Caco-2 (cell line): ENCODE measurements around the gene TMEM184B. TPM values are rescaled to one million over a fixed set of nuclear protein-coding genes. Genes with fewer than 3 reads are reported as not detected.

Experiments
- BruUV-seq: library from RNA; stranded (reverse); fragments of 400-500 nt; replicated peaks from 2 replicates; lab custom pipeline; 2021; lab: Mats Ljungman, UMichigan
- CTCF ChIA-PET: fragments of 300-600 bp; sonication (Branson Sonifier 250); formaldehyde crosslinking; loops from one replicate; lab custom pipeline; 2022; ENCODE audit warnings: antibody characterized with exemption; lab: Charles Lee
- POLR2A ChIA-PET: fragments of 300-600 bp; sonication (Branson Sonifier 250); formaldehyde crosslinking; loops from one replicate; lab custom pipeline; 2022; ENCODE audit warnings: antibody characterized with exemption; lab: Charles Lee
- DNase-seq, 2 experiments: peaks; one replicate each; pipeline versions ENCODE4 v3.0.0 to v3.0.0-alpha.2; 2020 to 2022
- H3K27me3 ChIP-seq: replicated peaks from 2 replicates; pipeline ENCODE4 v1.6.0; 2011; ENCODE audit warnings: low read length; ENCODE audit not compliant: control insufficient read depth, insufficient read depth
- H3K36me3 ChIP-seq: 2 replicates; pipeline ENCODE4 v1.5.1; 2011; ENCODE audit warnings: low read length; ENCODE audit not compliant: control insufficient read depth, insufficient read depth
- H3K4me1 ChIP-seq: fragments of 250-450 bp; sonication (Bioruptor Pico); 2 replicates; pipeline ENCODE4 v1.5.1; 2020; ENCODE audit warnings: mild to moderate bottlenecking
- H3K4me3 ChIP-seq: 2 replicates; pipeline ENCODE4 v1.5.1; 2011; ENCODE audit warnings: low read depth, mild to moderate bottlenecking, control low read depth, low read length
- H3K9me3 ChIP-seq: fragments of 250-450 bp; sonication (Bioruptor Pico); 2 replicates; pipeline ENCODE4 v1.5.1; 2020; ENCODE audit warnings: mild to moderate bottlenecking, moderate library complexity
- H3K27ac Mint-ChIP-seq: one replicate; pipeline ENCODE4 v1.8.0; 2022; ENCODE audit warnings: mixed read lengths; ENCODE audit not compliant: unreplicated experiment
- H3K27me3 Mint-ChIP-seq: one replicate; pipeline ENCODE4 v1.8.0; 2022; ENCODE audit warnings: mixed read lengths; ENCODE audit not compliant: insufficient read depth, unreplicated experiment
- H3K36me3 Mint-ChIP-seq: one replicate; pipeline ENCODE4 v1.8.0; 2022; ENCODE audit warnings: mild to moderate bottlenecking, mixed read lengths; ENCODE audit not compliant: insufficient read depth, unreplicated experiment
- H3K4me1 Mint-ChIP-seq: one replicate; pipeline ENCODE4 v1.8.0; 2022; ENCODE audit warnings: low read depth, mixed read lengths; ENCODE audit not compliant: unreplicated experiment
- H3K4me3 Mint-ChIP-seq: one replicate; pipeline ENCODE4 v1.8.0; 2022; ENCODE audit warnings: mild to moderate bottlenecking, moderate library complexity, mixed read lengths; ENCODE audit not compliant: unreplicated experiment
- H3K9me3 Mint-ChIP-seq: one replicate; pipeline ENCODE4 v1.8.0; 2022; ENCODE audit warnings: mixed read lengths; ENCODE audit not compliant: unreplicated experiment
- CTCF ChIP-seq, 2 experiments: fragments of 200-600 bp in 1 of 2; IDR thresholded peaks; 1 replicate in 1 of 2; 2 replicates in 1 of 2; pipeline versions ENCODE4 v1.5.1 to v1.8.0; 2011 to 2022; ENCODE audit warnings: antibody characterized with exemption in 1 of 2, control low read depth in 1 of 2, inconsistent platforms in 1 of 2, low read depth in 1 of 2, low read length in 1 of 2, mild to moderate bottlenecking in 1 of 2, moderate library complexity in 1 of 2; ENCODE audit not compliant: insufficient read depth in 1 of 2, severe bottlenecking in 1 of 2, unreplicated experiment in 1 of 2
- intact Hi-C: fragments of 100-400 bp; cut with micrococcal nuclease; formaldehyde crosslinking; loops from one replicate; pipeline ENCODE4 v1.10.0; 2022; ENCODE audit not compliant: unreplicated experiment
- total RNA-seq: library from RNA; stranded (reverse); gene quantifications from 2 replicates; pipeline ENCODE4 v1.2.3, GENCODE V29; 2022

The TMEM184B gene
- total RNA-seq, 1 experiment from 2014 or later = 53.3 TPM

- Histone ChIP-seq H3K27me3 (no peaks in the 10 kb centered on the region), H3K4me3 (peak overlapping the region; percentile 26), H3K36me3 (no peaks in the 10 kb centered on the region), H3K4me1 (peaks cover 13% of the 10 kb centered on the region), H3K9me3 (no peaks in the 10 kb centered on the region)
- Mint-ChIP-seq H3K9me3 (no peaks in the 10 kb centered on the region), H3K36me3 (peaks cover 24% of the 10 kb centered on the region), H3K4me3 (peak overlapping the region; percentile 86), H3K27me3 (no peaks in the 10 kb centered on the region), H3K4me1 (no peaks in the 10 kb centered on the region), H3K27ac (peak overlapping the region; percentile 93)
- peak in 1 of 2 experiments; percentile 24 for DNase-seq
- BruUV-seq = TSS peak; percentile 97
- ChIA-PET CTCF (no interaction called here), POLR2A (interaction anchor here (0.7 kb wide), 1 partner anchor 14 kb away, joined by 5 read pairs; no protein-coding TSS in a partner anchor)
- intact Hi-C loops = loop anchor here (2.0 kb wide), 1 partner anchor 18 kb away; no protein-coding TSS in a partner anchor
- no peak for TF ChIP-seq CTCF (IDR thresholded peaks at IDR 0.05; ENCODE audit: insufficient read depth in 1 of 2, low read depth in 1 of 2, low read length in 1 of 2, severe bottlenecking in 1 of 2, unreplicated experiment in 1 of 2)
These were observed 46.3 kb upstream of the TMEM184B start for GRCh38 chr22:38318792-38319773.

- H3K36me3 Mint-ChIP-seq = peaks cover 33% of the 10 kb centered on the region
- POLR2A ChIA-PET = interaction anchor here (0.5 to 0.8 kb wide), 4 partner anchors 15 to 116 kb away, joined by 3 to 5 read pairs (median 5); partner anchors contain the start of gene MAFF
- no peaks in the 10 kb centered on the region for H3K27me3 Mint-ChIP-seq
- no peaks in the 10 kb centered on the region for H3K9me3 Mint-ChIP-seq
- Histone ChIP-seq H3K4me1 (peaks cover 13% of the 10 kb centered on the region), H3K4me3 (peak overlapping the region; percentile 81), H3K9me3 (no peaks in the 10 kb centered on the region), H3K36me3 (no peaks in the 10 kb centered on the region; the same call in 1 of the 2 replicates), H3K27me3 (no peaks in the 10 kb centered on the region)
- TF ChIP-seq CTCF (IDR thresholded peaks at IDR 0.05; ENCODE audit: insufficient read depth in 1 of 2, low read depth in 1 of 2, low read length in 1 of 2, severe bottlenecking in 1 of 2, unreplicated experiment in 1 of 2) = no peak
- peak overlapping the region; percentile 86 for H3K4me3 Mint-ChIP-seq
- peak overlapping the region; percentile 93 for H3K27ac Mint-ChIP-seq
- peak; percentile 79 to 88 for DNase-seq
- H3K4me1 Mint-ChIP-seq = no peaks in the 10 kb centered on the region
- intact Hi-C loops = loop anchor here (2.0 kb wide), 2 partner anchors 19 to 81 kb away; no protein-coding TSS in a partner anchor
- no TSS peak for BruUV-seq
- CTCF ChIA-PET = no interaction called here
These were observed 45.3 kb upstream of the TMEM184B start for GRCh38 chr22:38317995-38318715.
